Measurements from ENCODE around the gene GAST.

GRCh38 chr17:41751288-41751687 lies 39.2 kb downstream of the GAST start:
- TF ChIP-seq CTCF (IDR thresholded peaks at IDR 0.05; ENCODE audit: insufficient read depth, low read length, poor library complexity, severe bottlenecking) (no peak), EZH2phosphoT487 (conservative IDR thresholded peaks at IDR 0.05; ENCODE audit: low read length) (no peak)
